DMS153 treated with DMSO at 0.1 percent for 48 hours (cell line): ENCODE measurements around the gene HBM.
"Not testable (repeated sequence)": the region's sequence is repeated elsewhere in the genome, so short reads cannot be mapped to it uniquely, and the experiment has no call there.

Experiments
- DNase-seq: peaks from one replicate; lab custom pipeline; 2025; ENCODE audit not compliant: unreplicated experiment; lab: John Stamatoyannopoulos, UW

Gene HBM

DNA sequence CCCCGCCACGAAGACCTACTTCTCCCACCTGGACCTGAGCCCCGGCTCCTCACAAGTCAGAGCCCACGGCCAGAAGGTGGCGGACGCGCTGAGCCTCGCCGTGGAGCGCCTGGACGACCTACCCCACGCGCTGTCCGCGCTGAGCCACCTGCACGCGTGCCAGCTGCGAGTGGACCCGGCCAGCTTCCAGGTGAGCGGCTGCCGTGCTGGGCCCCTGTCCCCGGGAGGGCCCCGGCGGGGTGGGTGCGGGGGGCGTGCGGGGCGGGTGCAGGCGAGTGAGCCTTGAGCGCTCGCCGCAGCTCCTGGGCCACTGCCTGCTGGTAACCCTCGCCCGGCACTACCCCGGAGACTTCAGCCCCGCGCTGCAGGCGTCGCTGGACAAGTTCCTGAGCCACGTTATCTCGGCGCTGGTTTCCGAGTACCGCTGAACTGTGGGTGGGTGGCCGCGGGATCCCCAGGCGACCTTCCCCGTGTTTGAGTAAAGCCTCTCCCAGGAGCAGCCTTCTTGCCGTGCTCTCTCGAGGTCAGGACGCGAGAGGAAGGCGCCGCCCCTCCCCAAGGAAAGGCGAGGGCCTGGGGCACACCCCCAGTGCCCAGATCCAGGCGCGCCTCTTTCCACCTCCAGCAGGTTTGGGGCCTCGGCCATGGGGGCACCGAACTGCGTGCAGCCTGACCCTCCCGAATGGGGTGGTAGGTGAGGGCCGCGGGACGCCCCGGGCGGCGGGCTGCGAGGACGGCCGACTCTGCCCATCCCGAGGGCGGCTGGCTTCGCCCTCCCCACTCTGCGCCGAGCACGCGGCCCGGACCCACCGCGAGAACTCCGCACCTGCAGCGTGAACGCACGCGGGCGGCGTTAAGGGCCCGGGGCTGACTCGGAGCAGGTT is 15.1 kb downstream of the HBM start:
- peak; percentile 38 for DNase-seq

DNA sequence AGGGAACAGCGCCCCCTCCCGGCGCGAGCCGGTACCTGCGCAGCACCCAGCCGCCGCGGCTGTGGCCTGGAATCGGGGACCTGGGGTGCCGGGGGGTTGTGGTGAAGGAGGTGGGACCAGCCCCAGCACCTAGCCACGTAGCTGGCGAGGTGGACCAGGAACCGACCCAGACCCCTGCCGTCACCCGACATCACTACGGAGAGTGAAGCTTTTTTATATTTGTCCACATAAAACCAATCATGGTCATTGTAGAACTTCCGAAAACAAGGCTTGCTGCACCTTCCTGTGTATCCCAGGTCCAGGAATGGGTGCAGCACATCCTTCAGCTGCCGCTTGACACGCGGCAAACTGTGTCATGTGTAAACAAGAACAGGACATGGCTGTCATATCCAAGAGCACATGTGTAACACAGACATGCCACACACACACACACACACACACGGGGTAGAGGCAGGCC is 15.8 kb downstream of the HBM start:
- no peak for DNase-seq

DNA sequence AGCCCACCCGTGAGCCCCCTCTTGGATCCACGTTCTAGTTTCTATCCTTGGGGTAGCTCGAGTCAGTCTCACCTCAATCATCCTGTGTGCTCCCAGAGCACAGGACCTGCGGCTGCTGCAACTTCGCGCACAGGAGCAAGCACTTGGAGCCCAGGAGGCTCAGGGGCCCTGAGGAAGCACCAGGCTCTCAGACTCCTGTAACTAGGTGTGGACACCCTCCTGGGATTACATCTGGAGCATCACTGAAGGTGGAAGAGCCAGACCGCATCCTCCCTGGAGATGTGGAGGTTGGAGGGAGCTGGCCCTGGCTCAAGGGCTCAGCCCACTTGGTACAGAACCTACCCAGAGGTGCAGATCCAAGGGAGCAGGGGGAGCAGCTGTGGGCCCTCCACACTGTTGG is 17.2 kb downstream of the HBM start:
- no peak for DNase-seq

DNA sequence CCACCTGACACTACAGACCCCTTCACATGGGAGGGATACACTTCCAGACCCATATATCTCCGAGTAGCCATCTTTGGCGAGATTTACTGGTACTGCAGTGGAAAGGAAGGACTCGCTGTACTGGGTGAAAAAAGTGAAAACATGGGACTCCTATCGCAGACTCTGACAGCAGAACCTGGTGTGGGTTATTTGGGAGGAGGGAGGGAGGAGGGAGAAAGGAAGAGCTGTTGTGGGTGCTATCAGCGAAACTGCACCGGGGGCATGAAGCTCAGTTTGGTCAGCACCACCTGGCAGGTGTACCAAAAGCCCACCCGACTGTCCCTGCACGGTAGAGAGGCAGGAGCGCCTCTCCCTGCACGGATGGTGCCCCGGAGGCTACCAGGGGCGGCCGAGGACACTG is 19.4 kb downstream of the HBM start:
- no peak for DNase-seq

DNA sequence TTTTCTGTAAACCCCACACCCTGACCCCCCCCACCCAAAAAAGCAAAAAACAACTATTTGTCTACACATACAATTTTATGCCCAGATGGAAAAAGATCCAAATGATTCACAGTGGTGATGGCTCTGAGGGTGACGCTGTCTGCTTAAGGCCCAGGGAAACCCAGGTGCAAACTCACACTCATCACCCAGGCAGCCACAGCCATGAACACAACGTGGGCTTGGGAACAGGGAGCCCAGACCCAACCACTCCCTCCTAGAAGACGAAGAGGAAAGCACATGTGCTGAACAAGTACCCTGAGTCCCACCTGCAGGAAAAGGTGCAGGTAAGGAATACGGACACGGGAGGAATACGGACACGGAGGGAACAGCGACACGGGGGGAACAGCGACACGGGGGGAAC is 19.9 kb downstream of the HBM start:
- DNase-seq: no peak

- no peak for DNase-seq
Observed at GRCh38 chr16:187330-187729, 21.6 kb downstream of the HBM start.

GRCh38 chr16:188674-189073 is 22.9 kb downstream of the HBM start:
- no peak for DNase-seq

GRCh38 chr16:189604-190186 is 23.9 kb downstream of the HBM start:
- no peak for DNase-seq

GRCh38 chr16:191831-192230 is 26.1 kb downstream of the HBM start:
- DNase-seq: no peak

- no peak for DNase-seq
Observed at GRCh38 chr16:192686-193085, 26.9 kb downstream of the HBM start.

GRCh38 chr16:193441-193840 is 27.7 kb downstream of the HBM start:
- no peak for DNase-seq

- DNase-seq: no peak
Observed at GRCh38 chr16:194516-194915, 28.7 kb downstream of the HBM start.

DNA sequence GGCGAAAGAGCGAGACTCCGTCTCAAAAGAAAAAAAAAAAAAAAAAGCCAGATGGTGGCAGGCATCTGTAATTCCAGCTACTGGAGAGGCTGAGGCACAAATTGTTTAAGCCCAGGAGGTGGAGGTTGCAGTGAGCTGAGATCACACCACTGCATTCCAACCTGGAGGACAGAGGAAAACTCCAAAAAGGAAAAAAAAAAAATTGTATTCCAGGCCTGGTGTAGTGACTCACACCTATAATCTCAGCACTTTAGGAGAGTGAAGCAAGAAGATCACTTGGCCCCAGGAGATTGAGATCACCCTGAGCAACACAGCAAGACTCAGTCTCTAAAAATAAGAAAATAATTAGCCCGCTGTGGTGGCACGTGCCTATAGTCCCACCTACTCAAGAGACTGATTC is 34.6 kb downstream of the HBM start:
- no peak for DNase-seq

DNA sequence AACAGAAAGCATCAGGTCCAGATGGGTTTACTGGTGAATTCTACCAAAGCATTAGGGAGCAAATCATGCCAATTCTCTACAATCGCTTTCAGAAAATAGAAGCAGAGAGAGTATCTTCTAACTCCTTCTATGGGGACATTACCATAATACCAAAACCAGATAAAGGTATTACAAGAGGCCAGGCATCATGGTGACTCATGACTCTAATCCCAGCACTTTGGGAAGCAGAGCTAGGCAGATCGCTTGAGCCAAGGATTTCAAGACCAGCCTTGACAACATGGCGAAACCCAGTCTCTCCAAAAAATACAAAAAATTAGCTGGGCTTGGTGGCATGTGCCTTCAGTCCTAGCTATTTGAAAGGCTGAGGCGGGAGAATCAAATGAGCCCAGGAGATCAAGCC is 37.5 kb downstream of the HBM start:
- no peak for DNase-seq

- DNase-seq: not testable (repeated sequence)
Observed at GRCh38 chr16:204046-204445, 38.3 kb downstream of the HBM start.

DNA sequence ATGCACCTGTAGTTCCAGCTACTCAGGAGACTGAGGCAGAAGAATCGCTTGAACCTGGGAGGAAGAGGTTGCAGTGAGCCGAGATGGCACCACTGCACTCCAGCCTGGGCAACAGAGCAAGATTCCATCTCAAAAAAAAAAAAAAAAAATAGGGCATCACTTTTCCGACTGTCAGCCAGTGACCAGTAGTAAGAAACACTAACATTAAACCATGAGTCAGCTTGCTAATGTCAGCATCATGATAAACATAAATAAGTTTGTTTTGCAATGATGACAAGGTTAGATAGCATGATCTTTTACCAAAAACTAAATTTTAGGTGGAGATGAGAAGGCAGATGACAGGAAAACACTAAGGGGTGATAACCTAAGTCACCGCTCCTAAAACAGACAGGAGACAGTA is 43.6 kb downstream of the HBM start:
- DNase-seq: not testable (repeated sequence)

GRCh38 chr16:211631-212180 is 45.9 kb downstream of the HBM start:
- not testable (repeated sequence) for DNase-seq

- no peak for DNase-seq
Observed at GRCh38 chr16:212999-213398, 47.2 kb downstream of the HBM start.
